Ovary (tissue), 3 donors: ENCODE measurements around the gene RRAS2.

Experiments
- CTCF ChIP-seq, 3 donors: fragments of 450-650 bp in 2 of 3; fragments of 200-600 bp in 1 of 3; IDR thresholded peaks; one replicate each; pipeline versions ENCODE4 v1.5.1 to v1.8.0; 2016 to 2022; ENCODE audit warnings: antibody characterized with exemption in 3 of 3, mild to moderate bottlenecking in 1 of 3
- EP300 ChIP-seq: sonication (generic); formaldehyde crosslinking; IDR thresholded peaks from one replicate; pipeline ENCODE4 v1.6.1; 2017; ENCODE audit warnings: antibody characterized with exemption
- donor health status: DM: no; HTN: no; CAD: no.

- TF ChIP-seq CTCF (IDR thresholded peaks at IDR 0.05) (no peak), EP300 (no peak)
Observed at GRCh38 chr11:14347991-14348390, 11.0 kb downstream of the RRAS2 start.
